ENCODE measurements around the gene DNAH8. TPM values are rescaled to one million over a fixed set of nuclear protein-coding genes. Genes with fewer than 3 reads are reported as not detected.

DNAH8 gene
- total RNA-seq, 4 donors from 2014 or later: not detected

- ATAC-seq (ENCODE audit: low FRiP score): no peak
- no peak for TF ChIP-seq CTCF (IDR thresholded peaks at IDR 0.05)
- no peak for DNase-seq (ENCODE audit: low spot score)
These were observed 36.0 kb downstream of the DNAH8 start for GRCh38 chr6:38750968-38751615.

GRCh38 chr6:38753707-38754106, 38.6 kb downstream of the DNAH8 start:
- no peak for TF ChIP-seq CTCF (IDR thresholded peaks at IDR 0.05)
- no peak for ATAC-seq (ENCODE audit: low FRiP score)
- no peak for DNase-seq (ENCODE audit: low spot score)

GRCh38 chr6:38755207-38755606, 40.1 kb downstream of the DNAH8 start:
- DNase-seq (ENCODE audit: low spot score) (no peak), ATAC-seq (ENCODE audit: low FRiP score) (no peak)
- no peak for TF ChIP-seq CTCF (IDR thresholded peaks at IDR 0.05)

- ATAC-seq (ENCODE audit: low FRiP score): no peak
- TF ChIP-seq CTCF (IDR thresholded peaks at IDR 0.05): no peak
- DNase-seq (ENCODE audit: low spot score): no peak
These were observed 40.8 kb downstream of the DNAH8 start for GRCh38 chr6:38755874-38756273.

- ATAC-seq (ENCODE audit: low FRiP score) (no peak), DNase-seq (ENCODE audit: low spot score) (no peak)
- no peak for TF ChIP-seq CTCF (IDR thresholded peaks at IDR 0.05)
These were observed 45.0 kb downstream of the DNAH8 start for GRCh38 chr6:38760097-38760496.

GRCh38 chr6:38762848-38763247, 47.7 kb downstream of the DNAH8 start:
- DNase-seq (ENCODE audit: low spot score) (no peak), ATAC-seq (ENCODE audit: low FRiP score) (no peak)
- no peak for TF ChIP-seq CTCF (IDR thresholded peaks at IDR 0.05)

GRCh38 chr6:38767560-38767959, 52.4 kb downstream of the DNAH8 start:
- DNase-seq (ENCODE audit: low spot score) (no peak), ATAC-seq (ENCODE audit: low FRiP score) (no peak)
- no peak for TF ChIP-seq CTCF (IDR thresholded peaks at IDR 0.05)

Data from omental fat pad (tissue), 4 donors.